Smooth muscle cell (in vitro differentiated cells): ENCODE data around the gene OR6X1. TPM values are rescaled to one million over a fixed set of nuclear protein-coding genes. Genes with fewer than 3 reads are reported as not detected.

Experiments
- DNase-seq: peaks from one replicate; lab custom pipeline; 2025; ENCODE audit not compliant: unreplicated experiment; lab: John Stamatoyannopoulos, UW
- H2AFZ ChIP-seq: fragments of 200-600 bp; sonication (generic); 2 replicates; pipeline ENCODE4 v1.6.0; 2016; ENCODE audit warnings: antibody characterized with exemption, low read depth, mild to moderate bottlenecking
- H3F3A ChIP-seq: fragments of 200-600 bp; sonication (generic); 2 replicates; pipeline ENCODE4 v1.6.0; 2017; ENCODE audit warnings: antibody characterized with exemption, low read depth
- H3K27ac ChIP-seq: fragments of 200-600 bp; sonication (generic); 2 replicates; pipeline ENCODE4 v1.5.1; 2016; ENCODE audit warnings: low read depth, mild to moderate bottlenecking
- H3K27me3 ChIP-seq: fragments of 200-600 bp; sonication (generic); 2 replicates; pipeline ENCODE4 v1.6.1; 2016; ENCODE audit warnings: low read depth, mild to moderate bottlenecking
- H3K36me3 ChIP-seq: fragments of 200-600 bp; sonication (generic); 2 replicates; pipeline ENCODE4 v1.5.1; 2016; ENCODE audit warnings: low read depth
- H3K4me1 ChIP-seq: fragments of 200-600 bp; sonication (generic); 2 replicates; pipeline ENCODE4 v1.5.1; 2016; ENCODE audit warnings: low read depth
- H3K4me2 ChIP-seq: fragments of 200-600 bp; sonication (generic); 2 replicates; pipeline ENCODE4 v1.6.0; 2016; ENCODE audit warnings: mild to moderate bottlenecking
- H3K4me3 ChIP-seq: fragments of 200-600 bp; sonication (generic); 2 replicates; pipeline ENCODE4 v1.5.1; 2016; ENCODE audit warnings: mild to moderate bottlenecking
- H3K79me2 ChIP-seq: fragments of 200-600 bp; sonication (generic); 2 replicates; pipeline ENCODE4 v1.6.0; 2016; ENCODE audit warnings: low read depth, mild to moderate bottlenecking
- H3K9ac ChIP-seq: fragments of 200-600 bp; sonication (generic); 2 replicates; pipeline ENCODE4 v1.6.0; 2016; ENCODE audit warnings: low read depth
- H3K9me3 ChIP-seq: fragments of 200-600 bp; sonication (generic); replicated peaks from 2 replicates; pipeline ENCODE4 v1.5.1; 2016; ENCODE audit warnings: low read depth
- H4K20me1 ChIP-seq: fragments of 200-600 bp; sonication (generic); 2 replicates; pipeline ENCODE4 v1.6.0; 2016; ENCODE audit warnings: low read depth
- CTCF ChIP-seq: fragments of 200-600 bp; sonication (generic); IDR thresholded peaks from 2 replicates; pipeline ENCODE4 v1.5.1; 2017; ENCODE audit warnings: borderline replicate concordance, mild to moderate bottlenecking, antibody characterized with exemption; ENCODE audit not compliant: insufficient read depth, poor library complexity, severe bottlenecking
- WGBS: methylation state at CpG from one replicate; pipeline ENCODE4 v1.1.7; 2016; ENCODE audit warnings: low lambda C conversion rate; 5-methylcytosine and 5-hydroxymethylcytosine counted together
- polyA plus RNA-seq: library from polyadenylated mRNA; unstranded; fragments of >200 nt; fragmentation: Nextera tagmentation; extraction: Ambion mirVana; gene quantifications from 2 replicates; pipeline ENCODE4 v1.2.1, GENCODE V29; 2016
- total RNA-seq: library from RNA; depleted of rRNA; stranded (reverse); fragments of >200 nt; gene quantifications from 2 replicates; pipeline ENCODE4 v1.2.3, GENCODE V29; 2014

Gene OR6X1
- total and polyA plus RNA-seq, 2 experiments from 2014 or later: not detected

- no peak for DNase-seq
- 46% methylated on average over 4 of the region's 4 CpGs for WGBS
- no peaks in the 10 kb centered on the region for H3F3A ChIP-seq
- H4K20me1 ChIP-seq: no peaks in the 10 kb centered on the region
- no peak overlapping the region for H3K9ac ChIP-seq
- H3K27me3 ChIP-seq: no peaks in the 10 kb centered on the region
- H3K9me3 ChIP-seq: no peaks in the 10 kb centered on the region
- H3K4me2 ChIP-seq: no peak overlapping the region
- no peaks in the 10 kb centered on the region for H3K79me2 ChIP-seq
- no peaks in the 10 kb centered on the region for H3K36me3 ChIP-seq
- TF ChIP-seq CTCF: no peak
- H3K27ac ChIP-seq: no peak overlapping the region
- H2AFZ ChIP-seq: no peak overlapping the region
- H3K4me1 ChIP-seq: no peaks in the 10 kb centered on the region
- no peak overlapping the region for H3K4me3 ChIP-seq
These were observed 21.6 kb upstream of the OR6X1 start for GRCh38 chr11:123775715-123776549.

- Histone ChIP-seq H3K79me2 (no peaks in the 10 kb centered on the region), H3K4me1 (no peaks in the 10 kb centered on the region), H3K9me3 (no peaks in the 10 kb centered on the region), H2AFZ (no peak overlapping the region), H4K20me1 (no peaks in the 10 kb centered on the region), H3K4me2 (no peak overlapping the region), H3K27me3 (no peaks in the 10 kb centered on the region), H3K4me3 (no peak overlapping the region), H3K27ac (no peak overlapping the region), H3K36me3 (no peaks in the 10 kb centered on the region), H3F3A (no peaks in the 10 kb centered on the region), H3K9ac (no peak overlapping the region)
- DNase-seq: no peak
- TF ChIP-seq CTCF: no peak
- WGBS: 48% methylated on average over 1 of the region's 1 CpG
These were observed 21.0 kb upstream of the OR6X1 start for GRCh38 chr11:123775289-123775688.

GRCh38 chr11:123773959-123774358 is 19.6 kb upstream of the OR6X1 start:
- Histone ChIP-seq H3K36me3 (no peaks in the 10 kb centered on the region), H3K4me3 (no peak overlapping the region), H3K9ac (no peak overlapping the region), H2AFZ (no peak overlapping the region), H3K27me3 (no peaks in the 10 kb centered on the region), H3K4me1 (no peaks in the 10 kb centered on the region), H3K4me2 (no peak overlapping the region), H3K27ac (no peak overlapping the region), H3K79me2 (no peaks in the 10 kb centered on the region), H3K9me3 (no peaks in the 10 kb centered on the region), H3F3A (no peaks in the 10 kb centered on the region), H4K20me1 (no peaks in the 10 kb centered on the region)
- no peak for DNase-seq
- TF ChIP-seq CTCF: no peak
- WGBS: 85% methylated on average over 1 of the region's 1 CpG

- no peaks in the 10 kb centered on the region for H3K79me2 ChIP-seq
- TF ChIP-seq CTCF: no peak
- no peak overlapping the region for H3K4me3 ChIP-seq
- H3K4me1 ChIP-seq: no peaks in the 10 kb centered on the region
- no peak overlapping the region for H3K27ac ChIP-seq
- H3K4me2 ChIP-seq: no peak overlapping the region
- H3K36me3 ChIP-seq: no peaks in the 10 kb centered on the region
- H3K27me3 ChIP-seq: no peaks in the 10 kb centered on the region
- H3F3A ChIP-seq: no peaks in the 10 kb centered on the region
- WGBS: 75% methylated on average over 2 of the region's 2 CpGs
- H2AFZ ChIP-seq: no peak overlapping the region
- H3K9ac ChIP-seq: no peak overlapping the region
- no peaks in the 10 kb centered on the region for H4K20me1 ChIP-seq
- DNase-seq: no peak
- H3K9me3 ChIP-seq: no peaks in the 10 kb centered on the region
These were observed 18.7 kb upstream of the OR6X1 start for GRCh38 chr11:123773026-123773425.
